GM06990 (cell line): ENCODE data around the gene SLC29A3.

Experiments used
- DNase-seq: peaks from one replicate; pipeline ENCODE4 v3.0.0-alpha.2; 2011; ENCODE audit not compliant: insufficient read length; ENCODE audit errors: extremely low read depth
- H3K27me3 ChIP-seq: replicated peaks from 2 replicates; pipeline ENCODE4 v1.6.0; 2011; ENCODE audit warnings: low read length; ENCODE audit not compliant: control insufficient read depth, insufficient read depth
- H3K36me3 ChIP-seq: 2 replicates; pipeline ENCODE4 v1.5.1; 2011; ENCODE audit warnings: low read length; ENCODE audit not compliant: control insufficient read depth, insufficient read depth
- H3K4me3 ChIP-seq: replicated peaks from 2 replicates; pipeline ENCODE4 v1.5.1; 2011; ENCODE audit warnings: low read depth, mild to moderate bottlenecking, control low read depth, low read length
- TF ChIP-seq, protein P1 (sequence below): IDR thresholded peaks from 2 replicates; pipeline ENCODE4 v1.5.1; 2011; ENCODE audit warnings: low read length, control low read depth, mild to moderate bottlenecking, inconsistent platforms; ENCODE audit not compliant: insufficient read depth, poor library complexity, severe bottlenecking

SLC29A3 gene

DNA sequence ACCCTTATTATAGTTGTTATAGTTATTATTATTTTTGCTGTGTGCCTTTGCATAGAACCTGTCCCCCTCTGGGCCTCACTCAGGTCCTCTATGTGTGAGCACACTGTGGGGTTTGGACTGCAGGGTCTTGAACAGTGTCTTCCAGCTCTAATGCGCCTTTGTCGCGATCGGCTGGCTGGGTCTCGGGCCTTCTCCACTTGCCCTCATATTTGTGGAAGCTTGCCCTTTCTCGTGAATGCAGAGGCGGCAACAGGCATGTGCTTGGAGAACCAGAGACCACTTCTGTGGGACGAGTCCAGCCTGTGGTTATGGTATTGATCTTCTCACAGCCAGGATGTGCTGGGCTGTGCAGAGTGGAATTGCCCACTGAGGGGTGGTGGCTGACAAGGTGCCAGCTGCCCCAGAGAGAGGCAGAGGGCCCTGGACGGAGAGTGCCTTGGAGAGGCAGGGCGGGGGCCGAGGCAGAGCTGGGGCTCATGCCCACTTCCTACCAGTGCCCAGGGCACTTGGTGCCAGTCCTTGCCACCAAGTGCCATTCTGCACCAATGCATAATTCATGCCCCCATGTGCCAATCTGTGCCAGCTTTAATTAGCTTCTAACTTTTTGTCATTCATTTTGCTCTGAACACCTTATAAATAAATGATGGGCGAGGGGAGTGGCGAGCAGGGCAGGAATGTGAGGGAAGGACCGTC is 70.9 kb downstream of the SLC29A3 start:
- H3K4me3 ChIP-seq: no peak overlapping the region
- DNase-seq: no peak
- TF ChIP-seq, protein P1, sequence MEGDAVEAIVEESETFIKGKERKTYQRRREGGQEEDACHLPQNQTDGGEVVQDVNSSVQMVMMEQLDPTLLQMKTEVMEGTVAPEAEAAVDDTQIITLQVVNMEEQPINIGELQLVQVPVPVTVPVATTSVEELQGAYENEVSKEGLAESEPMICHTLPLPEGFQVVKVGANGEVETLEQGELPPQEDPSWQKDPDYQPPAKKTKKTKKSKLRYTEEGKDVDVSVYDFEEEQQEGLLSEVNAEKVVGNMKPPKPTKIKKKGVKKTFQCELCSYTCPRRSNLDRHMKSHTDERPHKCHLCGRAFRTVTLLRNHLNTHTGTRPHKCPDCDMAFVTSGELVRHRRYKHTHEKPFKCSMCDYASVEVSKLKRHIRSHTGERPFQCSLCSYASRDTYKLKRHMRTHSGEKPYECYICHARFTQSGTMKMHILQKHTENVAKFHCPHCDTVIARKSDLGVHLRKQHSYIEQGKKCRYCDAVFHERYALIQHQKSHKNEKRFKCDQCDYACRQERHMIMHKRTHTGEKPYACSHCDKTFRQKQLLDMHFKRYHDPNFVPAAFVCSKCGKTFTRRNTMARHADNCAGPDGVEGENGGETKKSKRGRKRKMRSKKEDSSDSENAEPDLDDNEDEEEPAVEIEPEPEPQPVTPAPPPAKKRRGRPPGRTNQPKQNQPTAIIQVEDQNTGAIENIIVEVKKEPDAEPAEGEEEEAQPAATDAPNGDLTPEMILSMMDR: no peak
- no peaks in the 10 kb centered on the region for H3K36me3 ChIP-seq
- H3K27me3 ChIP-seq: peaks cover 3% of the 10 kb centered on the region

DNA sequence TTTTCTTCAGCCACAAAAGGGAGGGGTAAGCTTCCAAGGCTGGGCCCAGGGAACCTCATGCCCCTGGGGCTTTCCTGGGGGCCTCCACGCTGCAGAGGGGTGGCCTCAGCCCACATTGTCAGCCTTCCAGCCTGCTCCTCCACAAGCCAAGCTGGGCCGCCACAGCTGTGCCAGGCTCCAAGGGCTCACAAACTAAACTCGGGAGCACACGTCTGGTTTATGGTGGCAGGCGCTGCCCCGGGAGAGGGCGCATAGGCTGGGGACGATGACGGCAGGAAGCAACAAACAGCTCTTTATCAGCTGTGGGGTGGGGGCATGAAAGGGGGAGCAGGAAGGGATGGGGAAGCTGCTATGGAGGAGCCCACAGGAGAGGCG is 71.4 kb downstream of the SLC29A3 start:
- no peak for DNase-seq
- Histone ChIP-seq H3K36me3 (no peaks in the 10 kb centered on the region), H3K4me3 (no peak overlapping the region), H3K27me3 (peaks cover 3% of the 10 kb centered on the region)
- TF ChIP-seq, protein P1: no peak

DNA sequence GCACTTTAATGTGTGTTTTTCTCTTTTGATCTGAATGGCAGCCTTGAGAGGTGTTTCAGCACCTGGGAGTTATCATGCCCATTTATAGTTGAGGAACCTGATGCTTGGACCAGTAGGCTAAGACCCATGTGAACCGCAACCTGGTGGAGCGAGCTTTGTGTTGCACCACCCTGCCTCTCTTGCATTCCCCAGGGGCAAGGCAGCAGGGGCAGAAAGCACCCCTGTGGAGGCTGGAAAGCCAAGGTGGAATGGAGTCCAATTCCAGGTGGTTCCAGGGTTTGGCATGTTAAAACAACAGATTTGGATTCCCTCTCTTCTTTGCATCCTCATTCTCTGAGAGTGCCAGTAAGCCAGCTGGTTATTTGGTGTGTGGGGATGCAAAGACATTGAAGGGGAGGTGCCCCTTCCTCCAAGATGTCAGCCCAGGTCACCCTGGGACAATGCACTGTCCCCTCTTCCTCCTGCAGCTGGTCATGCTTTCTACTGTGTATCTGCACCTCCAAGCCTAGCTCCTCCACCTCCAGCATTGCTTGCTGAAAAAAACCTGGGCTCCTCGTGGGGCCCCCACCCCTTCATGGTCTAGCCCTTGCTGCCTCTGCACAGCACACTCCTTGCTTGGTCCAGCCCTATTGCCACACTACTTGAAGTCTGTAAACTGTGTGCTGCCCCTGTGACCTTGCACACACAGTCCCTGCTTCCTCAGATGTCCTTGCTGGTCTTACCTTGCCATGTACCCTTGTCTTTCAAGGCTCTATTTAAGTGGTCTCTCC is 72.0 kb downstream of the SLC29A3 start:
- peaks cover 4% of the 10 kb centered on the region for H3K27me3 ChIP-seq
- TF ChIP-seq, protein P1: no peak
- no peak for DNase-seq

DNA sequence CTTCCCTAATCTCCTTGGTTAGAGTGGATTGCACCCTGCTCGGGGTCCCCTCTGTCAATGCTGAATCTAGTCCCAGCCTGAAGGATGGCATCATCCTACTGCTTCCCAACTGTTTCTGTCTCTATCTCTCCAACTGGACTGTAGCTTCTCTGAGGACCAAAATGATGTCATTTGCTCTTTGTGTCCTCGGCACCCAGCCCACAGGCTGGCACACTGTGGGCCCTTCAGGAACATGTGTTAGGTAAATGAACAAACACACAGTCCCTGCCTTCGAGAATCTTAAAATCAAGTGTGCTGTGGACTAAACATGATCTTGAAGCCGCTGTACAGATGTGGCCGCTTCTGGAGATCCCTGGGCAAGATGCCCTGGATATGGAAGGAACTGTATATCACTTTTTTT is 72.6 kb downstream of the SLC29A3 start:
- no peak overlapping the region for H3K4me3 ChIP-seq
- DNase-seq: no peak
- TF ChIP-seq, protein P1: no peak
- H3K27me3 ChIP-seq: peaks cover 5% of the 10 kb centered on the region
- H3K36me3 ChIP-seq: no peaks in the 10 kb centered on the region

More for the DNA sequence above, 72.0 kb downstream of the SLC29A3 start:
- H3K36me3 ChIP-seq: no peaks in the 10 kb centered on the region
- no peak overlapping the region for H3K4me3 ChIP-seq

DNA sequence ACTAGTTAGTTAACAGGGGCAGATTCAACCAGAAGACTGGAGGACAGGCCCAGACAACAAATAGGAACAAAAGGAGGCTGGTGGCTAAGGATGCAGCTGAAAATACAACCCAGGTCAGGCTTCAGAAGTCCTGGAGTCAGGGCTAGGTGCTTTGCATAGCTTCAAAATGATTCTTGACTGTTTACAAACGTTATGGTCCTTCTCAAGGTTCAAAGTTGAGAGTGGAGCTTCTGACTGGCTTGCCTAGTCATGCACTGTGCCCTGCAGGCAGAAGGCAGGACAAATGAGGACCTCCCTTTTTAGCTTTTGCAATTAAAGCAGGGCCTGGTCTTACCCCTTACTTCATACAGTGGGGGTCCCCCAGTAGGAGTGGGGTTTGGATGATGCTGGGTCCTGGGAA is 73.2 kb downstream of the SLC29A3 start:
- H3K27me3 ChIP-seq: peaks cover 5% of the 10 kb centered on the region
- H3K36me3 ChIP-seq: no peaks in the 10 kb centered on the region
- DNase-seq: no peak
- H3K4me3 ChIP-seq: no peak overlapping the region
- TF ChIP-seq, protein P1: no peak
